ENCODE results near the gene DTD2.

DTD2 gene

GRCh38 chr14:31405599-31406232, 51.6 kb downstream of the DTD2 start:
- DNase-seq (ENCODE audit: low read depth, low spot score): no peak

GRCh38 chr14:31405106-31405505, 52.2 kb downstream of the DTD2 start:
- DNase-seq (ENCODE audit: low read depth, low spot score): no peak

GRCh38 chr14:31403707-31404106, 53.6 kb downstream of the DTD2 start:
- DNase-seq (ENCODE audit: low read depth, low spot score): no peak

GRCh38 chr14:31402764-31403439, 54.4 kb downstream of the DTD2 start:
- DNase-seq (ENCODE audit: low read depth, low spot score): no peak

GRCh38 chr14:31401369-31401932, 55.9 kb downstream of the DTD2 start:
- DNase-seq (ENCODE audit: low read depth, low spot score): no peak

GRCh38 chr14:31400031-31400638, 57.2 kb downstream of the DTD2 start:
- DNase-seq (ENCODE audit: low read depth, low spot score): no peak
